GM12864 (cell line): ENCODE measurements around the gene LVRN.

Source experiments
- DNase-seq: peaks from one replicate; pipeline ENCODE4 v3.0.0-alpha.2; 2011; ENCODE audit warnings: low read depth
- H3K4me3 ChIP-seq: 2 replicates; pipeline ENCODE4 v1.5.1; 2011; ENCODE audit warnings: mild to moderate bottlenecking, low read depth, low read length, control low read depth
- TF ChIP-seq, protein P1 (sequence below): IDR thresholded peaks from 2 replicates; pipeline ENCODE4 v1.5.1; 2011; ENCODE audit warnings: low read depth, mild to moderate bottlenecking, moderate library complexity, low read length, control low read depth, inconsistent platforms; ENCODE audit errors: missing control alignments

Gene LVRN

GRCh38 chr5:115946655-115947054, 15.6 kb upstream of the LVRN start:
- no peak for DNase-seq
- no peak overlapping the region for H3K4me3 ChIP-seq
- TF ChIP-seq, protein P1, sequence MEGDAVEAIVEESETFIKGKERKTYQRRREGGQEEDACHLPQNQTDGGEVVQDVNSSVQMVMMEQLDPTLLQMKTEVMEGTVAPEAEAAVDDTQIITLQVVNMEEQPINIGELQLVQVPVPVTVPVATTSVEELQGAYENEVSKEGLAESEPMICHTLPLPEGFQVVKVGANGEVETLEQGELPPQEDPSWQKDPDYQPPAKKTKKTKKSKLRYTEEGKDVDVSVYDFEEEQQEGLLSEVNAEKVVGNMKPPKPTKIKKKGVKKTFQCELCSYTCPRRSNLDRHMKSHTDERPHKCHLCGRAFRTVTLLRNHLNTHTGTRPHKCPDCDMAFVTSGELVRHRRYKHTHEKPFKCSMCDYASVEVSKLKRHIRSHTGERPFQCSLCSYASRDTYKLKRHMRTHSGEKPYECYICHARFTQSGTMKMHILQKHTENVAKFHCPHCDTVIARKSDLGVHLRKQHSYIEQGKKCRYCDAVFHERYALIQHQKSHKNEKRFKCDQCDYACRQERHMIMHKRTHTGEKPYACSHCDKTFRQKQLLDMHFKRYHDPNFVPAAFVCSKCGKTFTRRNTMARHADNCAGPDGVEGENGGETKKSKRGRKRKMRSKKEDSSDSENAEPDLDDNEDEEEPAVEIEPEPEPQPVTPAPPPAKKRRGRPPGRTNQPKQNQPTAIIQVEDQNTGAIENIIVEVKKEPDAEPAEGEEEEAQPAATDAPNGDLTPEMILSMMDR: no peak

- no peak for DNase-seq
- H3K4me3 ChIP-seq: no peak overlapping the region
- TF ChIP-seq, protein P1: no peak
These were observed 15.0 kb upstream of the LVRN start for GRCh38 chr5:115947260-115947659.

DNA sequence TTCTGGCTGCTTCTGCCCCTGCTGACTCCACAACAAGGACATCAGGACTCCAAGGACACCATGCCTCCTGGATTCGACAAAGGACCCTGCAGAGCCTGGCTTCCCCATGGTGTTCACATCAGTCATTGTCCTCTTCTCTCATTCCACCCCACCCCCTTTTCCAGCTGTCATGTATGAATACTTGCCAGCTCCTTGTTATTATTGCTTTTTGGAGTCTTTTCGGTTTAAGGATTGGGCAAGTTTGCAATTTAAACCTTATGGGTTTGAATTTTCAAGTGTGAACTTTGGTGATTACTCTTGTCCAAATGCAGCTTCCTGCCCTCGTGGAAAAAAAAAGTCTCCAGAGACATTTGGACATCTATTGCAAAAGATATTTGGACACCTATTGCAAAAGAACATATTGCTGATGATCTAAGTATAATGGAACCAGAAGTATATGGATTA, 14.2 kb upstream of the LVRN start:
- DNase-seq: no peak
- TF ChIP-seq, protein P1: no peak
- no peak overlapping the region for H3K4me3 ChIP-seq

DNA sequence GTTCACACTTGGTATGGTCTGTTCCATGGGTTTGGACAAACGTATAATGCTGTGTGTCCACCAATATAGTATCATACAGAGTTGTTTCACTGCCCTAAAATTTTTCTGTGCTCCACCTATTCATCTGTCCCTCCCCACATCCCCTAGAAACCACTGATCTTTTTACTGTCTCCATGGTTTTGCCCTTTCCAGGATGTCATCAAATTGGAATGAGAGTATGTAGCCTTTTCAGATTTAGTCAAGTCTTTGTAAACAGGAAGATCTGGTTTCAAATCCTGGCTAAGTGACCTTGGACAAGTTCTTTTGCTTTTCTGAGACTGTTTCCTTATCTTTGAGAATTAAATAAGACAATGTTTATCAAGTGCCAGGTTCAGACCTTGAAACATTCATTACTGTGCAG, 13.2 kb upstream of the LVRN start:
- no peak for DNase-seq
- H3K4me3 ChIP-seq: no peak overlapping the region
- TF ChIP-seq, protein P1: no peak

DNA sequence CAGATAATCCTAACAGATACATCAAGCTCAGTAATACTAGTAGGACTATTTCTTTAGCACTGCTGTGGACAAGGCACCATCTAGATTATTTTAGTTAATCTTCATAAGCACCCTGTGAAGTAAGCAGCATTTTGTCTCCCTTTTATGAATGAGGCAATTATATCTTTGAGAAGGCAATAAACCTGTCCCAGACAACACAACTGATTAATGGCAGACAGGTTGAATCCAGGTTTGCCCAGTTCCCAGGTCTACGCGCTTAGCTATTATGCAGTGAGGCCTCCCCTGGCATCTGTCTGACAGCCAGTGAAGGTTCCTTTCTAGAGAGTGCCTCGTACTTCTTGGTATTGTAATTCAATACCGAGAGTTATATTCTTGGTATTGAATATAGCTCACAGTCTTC, 9.7 kb upstream of the LVRN start:
- H3K4me3 ChIP-seq: no peak overlapping the region
- TF ChIP-seq, protein P1: no peak
- no peak for DNase-seq

DNA sequence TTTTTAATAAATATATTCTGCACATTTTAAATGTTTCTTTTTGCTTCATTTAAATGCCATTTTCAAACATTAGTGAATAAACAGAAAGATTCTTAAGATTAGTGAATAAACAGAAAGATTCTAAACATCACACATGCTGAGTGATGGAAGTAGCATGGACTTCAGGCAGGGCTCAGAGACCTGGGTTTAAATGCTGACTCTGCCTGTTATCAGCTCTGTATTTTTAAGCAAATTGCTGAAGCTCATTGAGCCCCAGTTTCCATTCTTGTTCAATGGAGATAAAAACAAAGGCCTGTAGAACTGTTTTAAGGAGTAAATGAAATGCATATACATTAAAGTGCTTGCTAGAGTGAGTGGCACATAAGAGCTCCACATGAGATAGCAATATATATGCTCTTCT, 8.1 kb upstream of the LVRN start:
- H3K4me3 ChIP-seq: no peak overlapping the region
- no peak for DNase-seq
- TF ChIP-seq, protein P1: no peak

DNA sequence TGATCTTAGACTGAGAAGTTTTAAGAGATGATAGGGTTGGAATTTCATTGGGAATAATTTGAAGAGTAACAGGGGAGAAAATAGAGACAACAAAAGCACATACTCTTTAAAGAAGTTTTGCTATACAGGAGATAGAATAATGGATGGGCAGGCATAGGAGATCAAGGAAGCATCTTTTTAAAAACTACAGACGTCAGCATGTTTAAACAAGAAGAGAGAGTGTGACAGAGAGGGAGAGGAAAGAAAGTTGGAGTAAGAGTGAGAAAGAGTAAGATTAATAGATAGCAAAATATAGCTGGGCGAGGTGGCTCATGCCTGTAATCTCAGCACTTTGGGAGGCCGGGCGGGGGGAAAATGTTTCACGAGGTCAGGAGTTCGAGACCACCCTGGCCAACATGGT, 5.3 kb upstream of the LVRN start:
- no peak overlapping the region for H3K4me3 ChIP-seq
- DNase-seq: no peak
- TF ChIP-seq, protein P1: no peak
